ENCODE data around the gene ADAMTSL3. TPM values are rescaled to one million over a fixed set of nuclear protein-coding genes. Genes with fewer than 3 reads are reported as not detected.

ADAMTSL3 gene
- total RNA-seq, 3 donors from 2014 or later (not counting 1 experiment from before 2014, with no cell fraction given), result 0.14 to 0.43 (median 0.25) TPM

GRCh38 chr15:83904107-83905040 is 250.5 kb downstream of the ADAMTSL3 start:
- ATAC-seq (no peak), DNase-seq (no peak)
- Mint-ChIP-seq H3K4me3 (no peak overlapping the region), H3K27me3 (ENCODE audit: low read depth in 2 of 2) (peaks cover 3 to 7% of the 10 kb centered on the region in 2 donors), H3K4me1 (no peaks in the 10 kb centered on the region), H3K36me3 (no peaks in the 10 kb centered on the region), H3K27ac (no peak overlapping the region), H3K9me3 (no peaks in the 10 kb centered on the region)
- no peaks in the 10 kb centered on the region for H3K27me3 ChIP-seq (ENCODE audit: control insufficient read depth, insufficient read depth, low read length)
- H3K36me3 ChIP-seq (ENCODE audit: control insufficient read depth, insufficient read depth, low read length), result no peaks in the 10 kb centered on the region
- intact Hi-C loops (cut with micrococcal nuclease), result no loop called here
- TF ChIP-seq CTCF (IDR thresholded peaks at IDR 0.05), result no peak
- H3K27ac ChIP-seq (ENCODE audit: low read length), result no peak overlapping the region
- H3K4me3 ChIP-seq (ENCODE audit: low read length), result no peak overlapping the region
- no peaks in the 10 kb centered on the region for H3K9me3 ChIP-seq (ENCODE audit: control insufficient read depth, insufficient read depth, low read length)
- WGBS (ENCODE audit: insufficient coverage), result 71% methylated on average over 8 of the region's 11 CpGs
- H3K4me1 ChIP-seq (ENCODE audit: control insufficient read depth, insufficient read depth, low read length), result no peaks in the 10 kb centered on the region

- H3K4me1 Mint-ChIP-seq, result no peaks in the 10 kb centered on the region
- no peak for TF ChIP-seq CTCF (IDR thresholded peaks at IDR 0.05)
- no peaks in the 10 kb centered on the region for H3K36me3 Mint-ChIP-seq
Measured at GRCh38 chr15:83905556-83906273, 251.8 kb downstream of the ADAMTSL3 start.

GRCh38 chr15:83911345-83911744 is 257.4 kb downstream of the ADAMTSL3 start:
- WGBS (ENCODE audit: insufficient coverage), result 67% methylated on average over 3 of the region's 3 CpGs
- intact Hi-C loops (cut with micrococcal nuclease), result no loop called here
- no peak for TF ChIP-seq CTCF (IDR thresholded peaks at IDR 0.05)
- Histone ChIP-seq H3K4me3 (ENCODE audit: low read length) (no peak overlapping the region), H3K27me3 (ENCODE audit: control insufficient read depth, insufficient read depth, low read length) (no peaks in the 10 kb centered on the region), H3K27ac (ENCODE audit: low read length) (no peak overlapping the region), H3K36me3 (ENCODE audit: control insufficient read depth, insufficient read depth, low read length) (no peaks in the 10 kb centered on the region), H3K9me3 (ENCODE audit: control insufficient read depth, insufficient read depth, low read length) (no peaks in the 10 kb centered on the region), H3K4me1 (ENCODE audit: control insufficient read depth, insufficient read depth, low read length) (no peaks in the 10 kb centered on the region)
- Mint-ChIP-seq H3K36me3 (no peaks in the 10 kb centered on the region), H3K4me3 (no peak overlapping the region), H3K27ac (no peak overlapping the region), H3K4me1 (no peaks in the 10 kb centered on the region), H3K27me3 (ENCODE audit: low read depth in 2 of 2) (no peaks in the 10 kb centered on the region), H3K9me3 (no peaks in the 10 kb centered on the region)
- no peak for ATAC-seq
- no peak for DNase-seq

More at GRCh38 chr15:83905556-83906273, 251.8 kb downstream of the ADAMTSL3 start:
- Mint-ChIP-seq H3K4me3 (no peak overlapping the region), H3K27me3 (ENCODE audit: low read depth in 2 of 2) (peaks cover 0 to 3% of the 10 kb centered on the region in 2 donors), H3K9me3 (no peaks in the 10 kb centered on the region), H3K27ac (no peak overlapping the region)
- Histone ChIP-seq H3K27ac (ENCODE audit: low read length) (no peak overlapping the region), H3K4me3 (ENCODE audit: low read length) (no peak overlapping the region), H3K4me1 (ENCODE audit: control insufficient read depth, insufficient read depth, low read length) (no peaks in the 10 kb centered on the region), H3K9me3 (ENCODE audit: control insufficient read depth, insufficient read depth, low read length) (no peaks in the 10 kb centered on the region), H3K27me3 (ENCODE audit: control insufficient read depth, insufficient read depth, low read length) (no peaks in the 10 kb centered on the region), H3K36me3 (ENCODE audit: control insufficient read depth, insufficient read depth, low read length) (no peaks in the 10 kb centered on the region)
- no peak for ATAC-seq
- no peak for DNase-seq
- intact Hi-C loops (cut with micrococcal nuclease), result no loop called here
- WGBS (ENCODE audit: insufficient coverage), result 84% methylated on average over 3 of the region's 5 CpGs
